ENCODE data around the gene ITGA1.
A peak's percentile ranks its signal among the peaks of the same experiment; 100 is the strongest.

ITGA1 gene

GRCh38 chr5:52801329-52801728, 13.6 kb downstream of the ITGA1 start:
- peak overlapping the region; percentile 85 for H3K27ac ChIP-seq
- TF ChIP-seq CTCF (conservative IDR thresholded peaks at IDR 0.05) = no peak

GRCh38 chr5:52802272-52802973, 14.7 kb downstream of the ITGA1 start:
- no peak overlapping the region; the same call in 1 of the 2 replicates for H3K27ac ChIP-seq
- TF ChIP-seq CTCF (conservative IDR thresholded peaks at IDR 0.05) = no peak

GRCh38 chr5:52802974-52803336, 15.2 kb downstream of the ITGA1 start:
- no peak for TF ChIP-seq CTCF (conservative IDR thresholded peaks at IDR 0.05)
- no peak overlapping the region for H3K27ac ChIP-seq

GRCh38 chr5:52804387-52804791, 16.7 kb downstream of the ITGA1 start:
- no peak for TF ChIP-seq CTCF (conservative IDR thresholded peaks at IDR 0.05)
- H3K27ac ChIP-seq = no peak overlapping the region

GRCh38 chr5:52804981-52805380, 17.3 kb downstream of the ITGA1 start:
- TF ChIP-seq CTCF (conservative IDR thresholded peaks at IDR 0.05) = no peak
- H3K27ac ChIP-seq = no peak overlapping the region

GRCh38 chr5:52805615-52806014, 17.9 kb downstream of the ITGA1 start:
- H3K27ac ChIP-seq = no peak overlapping the region
- no peak for TF ChIP-seq CTCF (conservative IDR thresholded peaks at IDR 0.05)

GRCh38 chr5:52807037-52807436, 19.3 kb downstream of the ITGA1 start:
- H3K27ac ChIP-seq = no peak overlapping the region
- no peak for TF ChIP-seq CTCF (conservative IDR thresholded peaks at IDR 0.05)
